Measurements from ENCODE around the gene PNMA6E.

PNMA6E gene

GRCh38 chrX:153396320-153397195, 4.6 kb downstream of the PNMA6E start:
- no peak for TF ChIP-seq CTCF (IDR thresholded peaks at IDR 0.05)

- TF ChIP-seq CTCF (IDR thresholded peaks at IDR 0.05): no peak
Observed at GRCh38 chrX:153395613-153396319, 5.4 kb downstream of the PNMA6E start.

GRCh38 chrX:153394612-153395011, 6.5 kb downstream of the PNMA6E start:
- no peak for TF ChIP-seq CTCF (IDR thresholded peaks at IDR 0.05)

GRCh38 chrX:153392642-153393321, 8.4 kb downstream of the PNMA6E start:
- TF ChIP-seq CTCF (IDR thresholded peaks at IDR 0.05): no peak

- no peak for TF ChIP-seq CTCF (IDR thresholded peaks at IDR 0.05)
Observed at GRCh38 chrX:153388722-153389459, 12.3 kb downstream of the PNMA6E start.

- no peak for TF ChIP-seq CTCF (IDR thresholded peaks at IDR 0.05)
Observed at GRCh38 chrX:153387987-153388721, 13.0 kb downstream of the PNMA6E start.

Measured in LNCAP (cell line).